Measurements from ENCODE around the gene UVRAG. TPM values are rescaled to one million over a fixed set of nuclear protein-coding genes. Genes with fewer than 3 reads are reported as not detected.

Gene UVRAG
- total RNA-seq, 1 experiment from 2014 or later: 13.0 TPM

DNA sequence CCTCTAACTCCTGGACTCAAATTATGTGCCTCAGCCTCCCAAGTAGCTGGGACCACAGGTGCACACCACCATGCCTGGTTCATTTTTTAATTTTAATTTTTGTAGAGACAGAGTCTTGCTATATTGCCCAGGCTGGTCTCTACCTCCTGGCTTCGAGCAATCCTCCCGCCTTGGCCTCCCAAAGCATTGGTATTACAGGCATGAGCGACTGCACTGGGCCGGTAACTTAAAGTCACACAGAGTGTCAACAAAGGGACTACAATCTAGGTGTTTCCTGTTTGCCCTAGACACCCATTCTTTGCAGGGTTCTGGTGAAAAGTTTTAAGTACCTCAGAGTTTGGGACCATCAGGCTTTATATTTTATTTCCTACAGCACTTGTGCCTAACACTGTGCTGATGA lies 8.4 kb downstream of the UVRAG start:
- Histone ChIP-seq H3K27ac (ENCODE audit: low read length) (no peak overlapping the region), H3K4me3 (ENCODE audit: low read length) (no peak overlapping the region), H2AFZ (ENCODE audit: low read length) (no peak overlapping the region), H3K9me3 (ENCODE audit: low read length) (no peaks in the 10 kb centered on the region), H3K9ac (ENCODE audit: low read length) (no peak overlapping the region), H3K27me3 (ENCODE audit: low read length) (no peaks in the 10 kb centered on the region), H4K20me1 (ENCODE audit: low read length) (0 out of 2 replicates have a peak, but pooled peaks cover 2% of the 10 kb centered on the region), H3K36me3 (ENCODE audit: low read depth, low read length) (no peaks in the 10 kb centered on the region; the same call in 1 of the 2 replicates), H3K9me2 (replicated peaks; ENCODE audit: low read length) (no peaks in the 10 kb centered on the region), H3K4me2 (ENCODE audit: low read length) (no peak overlapping the region), H3K4me1 (ENCODE audit: insufficient read depth, low read length) (no peaks in the 10 kb centered on the region), H3K79me2 (ENCODE audit: low read length) (peaks cover 65% of the 10 kb centered on the region), H3F3A (ENCODE audit: low read length, unreplicated experiment) (no peaks in the 10 kb centered on the region)
- no peak for TF ChIP-seq EZH2 (IDR thresholded peaks at IDR 0.05; ENCODE audit: low read length, unreplicated experiment)
- no peak for TF ChIP-seq EZH2phosphoT487 (IDR thresholded peaks at IDR 0.05; ENCODE audit: borderline replicate concordance, low read length)
- TF ChIP-seq, protein P1, sequence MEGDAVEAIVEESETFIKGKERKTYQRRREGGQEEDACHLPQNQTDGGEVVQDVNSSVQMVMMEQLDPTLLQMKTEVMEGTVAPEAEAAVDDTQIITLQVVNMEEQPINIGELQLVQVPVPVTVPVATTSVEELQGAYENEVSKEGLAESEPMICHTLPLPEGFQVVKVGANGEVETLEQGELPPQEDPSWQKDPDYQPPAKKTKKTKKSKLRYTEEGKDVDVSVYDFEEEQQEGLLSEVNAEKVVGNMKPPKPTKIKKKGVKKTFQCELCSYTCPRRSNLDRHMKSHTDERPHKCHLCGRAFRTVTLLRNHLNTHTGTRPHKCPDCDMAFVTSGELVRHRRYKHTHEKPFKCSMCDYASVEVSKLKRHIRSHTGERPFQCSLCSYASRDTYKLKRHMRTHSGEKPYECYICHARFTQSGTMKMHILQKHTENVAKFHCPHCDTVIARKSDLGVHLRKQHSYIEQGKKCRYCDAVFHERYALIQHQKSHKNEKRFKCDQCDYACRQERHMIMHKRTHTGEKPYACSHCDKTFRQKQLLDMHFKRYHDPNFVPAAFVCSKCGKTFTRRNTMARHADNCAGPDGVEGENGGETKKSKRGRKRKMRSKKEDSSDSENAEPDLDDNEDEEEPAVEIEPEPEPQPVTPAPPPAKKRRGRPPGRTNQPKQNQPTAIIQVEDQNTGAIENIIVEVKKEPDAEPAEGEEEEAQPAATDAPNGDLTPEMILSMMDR (conservative IDR thresholded peaks at IDR 0.05; ENCODE audit: low read depth, low read length): no peak
- intact Hi-C loops (cut with micrococcal nuclease): no loop called here
- no peak for ATAC-seq
- POLR2A ChIA-PET (ENCODE audit: unreplicated experiment): no interaction called here
- CTCF ChIA-PET: no interaction called here
- no peak for DNase-seq
- no TSS peak for BruUV-seq (replicated peaks)

DNA sequence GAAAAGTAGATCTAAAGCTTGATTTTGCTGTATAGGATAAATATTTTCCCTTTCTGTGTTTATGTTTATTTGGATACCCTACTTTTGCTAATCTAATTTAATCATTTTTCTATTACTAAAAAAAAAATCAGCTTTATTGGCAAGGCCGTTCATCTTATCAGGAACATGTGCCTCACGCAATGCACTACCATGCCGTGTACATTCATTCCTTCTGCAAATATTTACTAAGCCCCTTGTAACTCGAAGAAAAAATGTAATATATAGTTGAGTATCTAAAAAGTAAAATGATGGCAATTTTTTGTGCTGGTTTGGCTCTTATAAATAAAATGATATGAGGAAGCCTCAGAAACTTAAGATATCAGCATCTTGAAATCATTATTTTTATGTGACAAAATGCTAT lies 8.9 kb downstream of the UVRAG start:
- Histone ChIP-seq H3K4me2 (ENCODE audit: low read length) (no peak overlapping the region), H3K9ac (ENCODE audit: low read length) (no peak overlapping the region), H3K79me2 (ENCODE audit: low read length) (peaks cover 60% of the 10 kb centered on the region), H4K20me1 (ENCODE audit: low read length) (0 out of 2 replicates have a peak, but pooled peaks cover 3% of the 10 kb centered on the region), H3K9me2 (replicated peaks; ENCODE audit: low read length) (no peaks in the 10 kb centered on the region), H2AFZ (ENCODE audit: low read length) (no peak overlapping the region), H3K27me3 (ENCODE audit: low read length) (no peaks in the 10 kb centered on the region), H3K9me3 (ENCODE audit: low read length) (no peaks in the 10 kb centered on the region), H3K4me3 (ENCODE audit: low read length) (no peak overlapping the region), H3K27ac (ENCODE audit: low read length) (no peak overlapping the region), H3K36me3 (ENCODE audit: low read depth, low read length) (no peaks in the 10 kb centered on the region; the same call in 1 of the 2 replicates), H3K4me1 (ENCODE audit: insufficient read depth, low read length) (no peaks in the 10 kb centered on the region), H3F3A (ENCODE audit: low read length, unreplicated experiment) (no peaks in the 10 kb centered on the region)
- BruUV-seq (replicated peaks): no TSS peak
- ChIA-PET POLR2A (ENCODE audit: unreplicated experiment) (no interaction called here), CTCF (no interaction called here)
- ATAC-seq (no peak), DNase-seq (no peak)
- intact Hi-C loops (cut with micrococcal nuclease): no loop called here
- no peak for TF ChIP-seq EZH2phosphoT487 (IDR thresholded peaks at IDR 0.05; ENCODE audit: borderline replicate concordance, low read length)
- no peak for TF ChIP-seq EZH2 (IDR thresholded peaks at IDR 0.05; ENCODE audit: low read length, unreplicated experiment)
- TF ChIP-seq, protein P1 (conservative IDR thresholded peaks at IDR 0.05; ENCODE audit: low read depth, low read length): no peak

DNA sequence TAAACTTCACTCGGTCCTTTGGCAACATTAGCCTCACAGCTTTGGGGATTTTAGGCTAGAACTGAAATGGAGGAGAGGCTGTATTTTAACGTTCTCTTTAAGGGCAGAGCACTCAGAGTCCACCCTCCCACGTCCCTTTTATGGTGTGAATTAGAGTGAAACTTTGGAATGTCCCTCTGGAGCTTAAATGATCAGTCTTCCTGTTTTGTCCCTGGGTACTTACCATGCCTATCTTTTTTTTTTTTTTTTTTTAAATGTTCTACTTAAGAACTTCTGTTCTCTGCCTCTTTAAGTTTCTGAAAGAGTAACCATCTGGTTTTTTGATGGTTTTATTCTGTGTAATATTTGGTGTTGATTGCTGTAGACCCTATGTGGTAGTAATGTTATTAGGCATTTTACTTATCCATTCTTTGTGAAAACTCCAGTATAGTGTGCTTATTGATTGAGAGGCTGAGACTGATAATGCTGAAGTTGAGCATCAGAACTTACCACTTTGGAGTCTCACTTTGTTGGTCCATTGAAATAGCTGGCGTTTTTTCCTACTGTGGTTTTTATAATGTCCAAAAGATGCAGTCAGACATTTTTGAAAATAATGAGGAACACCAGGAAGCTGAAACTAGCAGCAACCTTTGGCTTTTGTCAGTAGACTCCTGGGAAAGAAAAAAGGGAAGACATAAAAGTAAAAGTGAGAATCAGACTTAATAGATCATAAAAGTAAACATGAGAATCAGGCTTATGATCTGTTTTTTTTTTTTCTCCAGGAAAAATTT lies 11.6 kb downstream of the UVRAG start:
- Histone ChIP-seq H4K20me1 (ENCODE audit: low read length) (0 out of 2 replicates have a peak, but pooled peaks cover 6% of the 10 kb centered on the region), H3K4me2 (ENCODE audit: low read length) (no peak overlapping the region), H3K4me3 (ENCODE audit: low read length) (no peak overlapping the region), H3K9ac (ENCODE audit: low read length) (no peak overlapping the region), H3K9me3 (ENCODE audit: low read length) (no peaks in the 10 kb centered on the region), H3K79me2 (ENCODE audit: low read length) (peaks cover 35% of the 10 kb centered on the region), H3K36me3 (ENCODE audit: low read depth, low read length) (no peaks in the 10 kb centered on the region; the same call in 1 of the 2 replicates), H3K9me2 (replicated peaks; ENCODE audit: low read length) (no peaks in the 10 kb centered on the region), H2AFZ (ENCODE audit: low read length) (no peak overlapping the region), H3F3A (ENCODE audit: low read length, unreplicated experiment) (no peaks in the 10 kb centered on the region), H3K4me1 (ENCODE audit: insufficient read depth, low read length) (no peaks in the 10 kb centered on the region), H3K27me3 (ENCODE audit: low read length) (no peaks in the 10 kb centered on the region), H3K27ac (ENCODE audit: low read length) (no peak overlapping the region)
- TF ChIP-seq EZH2 (IDR thresholded peaks at IDR 0.05; ENCODE audit: low read length, unreplicated experiment): no peak
- TF ChIP-seq EZH2phosphoT487 (IDR thresholded peaks at IDR 0.05; ENCODE audit: borderline replicate concordance, low read length): no peak
- TF ChIP-seq, protein P1 (conservative IDR thresholded peaks at IDR 0.05; ENCODE audit: low read depth, low read length): no peak
- intact Hi-C loops (cut with micrococcal nuclease): no loop called here
- CTCF ChIA-PET: no interaction called here
- POLR2A ChIA-PET (ENCODE audit: unreplicated experiment): interaction anchor here (0.6 kb wide), 1 partner anchor 11 kb away, joined by 7 read pairs; no protein-coding TSS in a partner anchor
- ATAC-seq (no peak), DNase-seq (no peak)
- BruUV-seq (replicated peaks): no TSS peak

Data from PC-3 (cell line).